HG02798 (cell line): Measurements from ENCODE around the gene TIMP2.
"Not testable (repeated sequence)": the region's sequence is repeated elsewhere in the genome, so short reads cannot be mapped to it uniquely, and the experiment has no call there.

Experiments
- ATAC-seq: cut with Tn5 transposase; IDR thresholded peaks from one replicate; pipeline ENCODE4 v1.9.1; 2021; ENCODE audit warnings: mild to moderate bottlenecking; ENCODE audit not compliant: unreplicated experiment, poor library complexity

Gene TIMP2

DNA sequence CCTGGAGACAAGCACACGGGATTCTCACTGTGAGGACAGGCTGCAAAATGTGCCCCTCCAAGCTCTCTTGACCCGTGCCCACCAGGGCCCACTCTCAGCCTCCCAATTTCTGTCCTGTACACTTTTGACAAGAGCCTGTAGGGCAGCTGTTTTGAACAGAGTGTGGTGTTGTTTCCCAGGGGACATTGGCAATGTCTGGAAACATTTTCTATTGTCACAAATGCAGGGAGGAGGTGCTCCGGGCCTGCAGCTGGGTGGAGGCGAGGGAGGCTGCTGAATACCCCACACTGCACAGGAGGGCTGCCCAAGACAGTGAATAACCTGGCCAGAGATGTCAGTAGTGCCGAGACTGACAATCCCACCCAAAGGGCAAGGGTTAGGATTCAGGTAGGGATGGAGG, 32.7 kb downstream of the TIMP2 start:
- ATAC-seq, result no peak

DNA sequence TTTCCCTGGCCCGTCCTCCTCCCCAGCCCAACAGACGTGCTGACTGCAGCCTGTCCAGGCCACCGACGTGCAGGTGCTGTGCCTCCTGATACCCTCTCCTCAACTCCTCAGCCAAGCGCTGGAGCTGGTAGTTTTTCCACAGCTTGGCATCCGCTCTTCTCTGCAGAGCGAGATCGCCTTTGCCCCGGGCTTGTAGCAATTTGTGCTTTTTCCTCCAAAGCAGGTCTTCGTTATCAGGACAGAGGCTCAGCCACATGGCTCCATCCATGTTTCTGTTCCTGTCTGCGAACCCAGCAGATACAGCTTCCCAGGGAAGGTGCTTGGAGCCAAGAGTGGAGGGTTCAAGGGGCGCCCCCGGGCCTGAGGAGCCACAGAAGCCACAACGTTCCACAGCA, 33.1 kb downstream of the TIMP2 start:
- no peak for ATAC-seq

DNA sequence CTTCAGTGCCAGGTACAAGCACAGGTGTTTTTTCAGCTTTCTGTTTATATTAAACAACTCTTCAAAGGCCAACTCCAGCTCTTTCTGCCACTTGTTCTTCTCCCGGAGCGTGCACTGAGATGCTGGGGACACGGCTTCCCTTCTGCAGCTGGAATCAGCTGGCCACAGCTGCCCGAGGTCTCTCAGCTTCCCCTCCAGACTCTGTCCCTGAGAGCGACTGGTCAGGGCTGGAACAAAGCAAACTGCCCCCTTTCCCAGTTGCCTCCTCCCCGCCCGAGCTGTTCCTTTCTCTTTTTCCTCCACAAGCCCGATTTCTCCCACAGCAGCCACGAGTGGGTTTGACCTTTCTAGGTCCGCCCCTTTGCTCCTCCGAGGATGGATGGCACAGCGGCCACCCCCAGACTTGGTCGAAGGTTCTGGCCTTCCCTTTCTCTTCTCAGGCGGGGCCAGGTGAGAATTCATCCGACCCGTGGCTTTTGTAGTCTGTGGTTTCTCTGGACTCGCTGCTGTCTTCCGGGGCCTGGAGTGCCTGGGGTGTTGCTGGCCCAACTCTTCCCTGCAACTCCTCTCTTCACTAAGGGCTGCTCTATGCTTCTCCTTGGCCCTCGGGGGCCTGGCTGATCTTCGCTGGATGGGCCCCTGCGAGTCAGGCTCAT, 33.7 kb downstream of the TIMP2 start:
- ATAC-seq, result no peak

DNA sequence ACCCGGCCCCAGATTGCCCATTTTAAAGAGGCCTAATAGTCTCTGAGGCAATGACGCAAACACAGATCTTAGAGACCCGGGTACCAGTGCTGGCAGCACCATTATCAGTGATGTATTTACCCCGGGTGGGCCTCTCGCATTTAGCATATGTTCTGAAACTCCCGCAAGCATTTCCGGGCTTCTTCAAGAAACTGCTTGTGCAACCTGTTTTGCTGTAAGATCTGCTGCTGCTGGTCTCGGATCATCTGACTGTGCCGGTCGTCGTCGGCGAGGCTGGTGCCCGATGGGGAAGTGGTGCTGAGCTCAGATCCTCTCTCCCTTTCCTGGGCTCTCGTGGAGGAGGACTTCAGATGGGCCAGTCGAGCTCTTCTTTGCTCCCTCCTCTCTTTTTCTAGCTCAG, 34.7 kb downstream of the TIMP2 start:
- ATAC-seq, result peak; percentile 36

DNA sequence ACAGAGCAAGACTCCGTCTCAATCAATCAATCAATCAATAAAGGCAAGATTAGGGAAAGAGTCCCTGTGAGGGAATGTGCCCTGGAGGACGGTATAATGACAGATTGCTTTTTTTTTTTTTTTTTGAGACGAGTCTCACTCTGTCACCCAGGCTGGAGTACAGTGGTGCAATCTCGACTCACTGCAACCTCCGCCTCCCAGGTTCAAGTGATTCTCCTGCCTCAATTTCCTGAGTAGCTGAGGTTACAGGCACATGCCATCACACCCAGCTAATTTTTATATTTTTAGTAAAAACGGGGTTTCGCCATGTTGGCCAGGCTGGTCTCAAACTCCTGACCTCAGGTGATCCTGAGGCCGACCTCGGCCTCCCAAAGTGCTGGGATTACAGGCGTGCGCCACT, 35.1 kb downstream of the TIMP2 start:
- not testable (repeated sequence) for ATAC-seq

DNA sequence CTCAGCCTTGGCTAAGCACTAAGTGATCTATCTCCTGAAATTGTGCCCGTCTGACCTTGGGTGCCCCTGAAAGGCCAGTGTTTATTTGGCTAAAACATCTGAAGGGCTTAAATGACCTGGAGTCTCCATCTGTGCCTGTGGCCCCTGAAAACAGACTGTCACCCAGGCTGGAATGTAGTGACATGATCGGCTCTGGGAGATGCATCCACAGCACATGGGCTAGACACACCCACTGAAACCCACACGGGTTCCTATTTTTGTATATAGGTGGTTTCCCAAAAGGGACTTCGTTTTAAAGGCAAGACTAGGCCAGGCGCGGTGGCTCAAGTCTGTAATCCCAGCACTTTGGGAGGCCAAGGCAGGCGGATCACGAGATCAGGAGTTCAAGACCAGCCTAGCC, 35.7 kb downstream of the TIMP2 start:
- peak; percentile 55 for ATAC-seq

DNA sequence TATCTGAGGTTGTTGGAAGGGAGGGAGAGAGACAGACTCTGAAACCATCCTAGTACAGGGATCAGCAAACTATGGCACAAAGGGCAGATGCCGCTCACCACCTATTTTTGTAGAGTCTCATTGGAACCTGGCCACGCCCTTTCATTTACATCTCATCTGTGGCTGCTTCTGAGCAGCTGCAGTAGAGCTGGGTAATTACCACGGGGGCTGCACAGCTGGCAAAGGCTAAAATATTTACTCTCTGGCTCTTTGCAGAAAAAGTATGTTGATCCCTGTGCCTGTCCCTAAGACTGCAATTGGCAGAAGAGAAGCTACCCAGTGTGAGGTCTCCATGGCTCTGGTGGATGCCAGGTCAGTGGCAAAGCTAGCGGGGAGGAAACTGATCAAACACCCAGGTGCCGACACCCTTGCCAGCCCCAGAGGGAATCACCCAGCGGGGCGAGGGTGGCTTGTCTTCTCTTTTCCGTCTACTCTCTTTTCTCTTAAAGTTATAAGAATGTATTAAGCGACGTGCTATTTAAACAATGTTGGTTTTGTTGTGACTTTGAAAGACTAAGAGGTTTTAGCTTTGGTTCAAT, 36.2 kb downstream of the TIMP2 start:
- ATAC-seq, result no peak

DNA sequence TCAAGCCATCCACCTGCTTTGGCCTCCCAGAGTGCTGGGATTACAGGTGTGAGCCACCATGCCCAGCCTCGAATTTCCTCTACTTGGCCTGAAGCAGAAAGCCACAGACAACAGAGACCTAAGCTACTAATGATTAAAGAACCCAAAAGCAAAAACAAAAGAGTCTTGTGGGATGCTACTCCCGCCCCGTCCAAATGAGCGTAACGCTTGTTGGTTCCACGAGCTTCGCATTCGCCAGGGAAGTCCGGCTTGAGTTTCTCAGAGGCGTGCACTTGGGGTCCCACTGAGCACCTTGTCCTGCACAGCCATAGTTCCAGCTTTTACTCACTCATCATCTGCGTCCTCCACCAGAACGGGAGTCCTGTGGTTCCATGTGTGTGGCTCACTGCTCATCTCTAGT, 38.2 kb downstream of the TIMP2 start:
- no peak for ATAC-seq

DNA sequence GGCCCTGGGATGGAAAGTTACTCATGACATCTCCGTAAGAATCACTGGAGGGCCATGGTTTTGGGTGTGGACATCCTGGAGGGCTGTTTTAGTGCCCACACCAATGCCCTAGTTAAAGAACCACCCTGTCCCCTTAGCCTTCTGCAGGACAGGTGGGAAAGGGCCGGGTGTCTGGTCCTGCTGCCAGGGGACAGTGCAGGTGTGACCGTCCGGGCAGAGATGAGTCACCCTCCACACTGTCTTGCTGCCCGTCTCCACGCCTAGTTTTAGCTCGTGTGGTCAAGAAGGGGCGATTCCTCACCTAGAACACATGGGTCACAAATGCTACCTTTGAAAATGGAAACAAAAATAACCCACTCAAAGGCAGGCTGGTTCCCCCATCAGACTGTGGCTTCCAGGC, 39.2 kb downstream of the TIMP2 start:
- ATAC-seq, result no peak

DNA sequence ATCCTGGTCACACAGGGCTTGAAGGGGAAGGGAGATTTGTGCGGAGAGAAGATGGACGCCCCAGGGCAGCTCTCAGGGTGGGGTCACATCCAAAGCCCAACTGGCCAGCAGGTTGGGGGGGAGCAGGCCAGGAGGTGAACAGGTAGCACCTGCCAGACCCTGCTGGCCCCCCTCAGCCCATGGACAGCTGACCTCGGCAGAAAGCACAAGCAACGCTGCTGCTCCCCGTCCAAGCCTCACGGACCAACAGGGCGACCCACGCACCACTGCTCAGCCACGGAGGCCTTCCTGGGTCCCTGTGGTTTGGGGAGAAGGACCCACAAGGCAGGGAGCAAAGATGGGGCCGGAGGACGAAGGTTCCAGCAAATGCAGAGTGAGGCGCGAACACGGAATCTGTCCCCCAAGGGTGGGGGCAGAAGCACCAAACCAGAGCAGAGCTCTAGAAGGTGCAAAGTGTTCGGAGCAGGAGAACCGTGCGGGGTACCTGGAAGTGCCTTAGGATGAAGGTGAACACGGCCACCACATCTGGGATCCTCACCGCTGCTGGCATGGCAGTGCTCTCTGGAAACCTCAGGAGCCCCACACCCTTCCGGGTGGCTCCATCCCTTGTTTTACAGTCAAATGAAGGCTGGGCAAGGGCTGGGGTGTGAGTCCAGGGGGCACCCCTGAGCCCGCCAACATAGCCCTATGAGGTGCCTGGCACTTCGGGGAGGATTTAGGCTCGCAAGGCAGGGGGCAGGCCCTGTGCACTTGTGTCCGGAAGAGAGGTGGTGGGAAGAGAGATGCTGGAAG, 40.1 kb downstream of the TIMP2 start:
- ATAC-seq, result no peak

DNA sequence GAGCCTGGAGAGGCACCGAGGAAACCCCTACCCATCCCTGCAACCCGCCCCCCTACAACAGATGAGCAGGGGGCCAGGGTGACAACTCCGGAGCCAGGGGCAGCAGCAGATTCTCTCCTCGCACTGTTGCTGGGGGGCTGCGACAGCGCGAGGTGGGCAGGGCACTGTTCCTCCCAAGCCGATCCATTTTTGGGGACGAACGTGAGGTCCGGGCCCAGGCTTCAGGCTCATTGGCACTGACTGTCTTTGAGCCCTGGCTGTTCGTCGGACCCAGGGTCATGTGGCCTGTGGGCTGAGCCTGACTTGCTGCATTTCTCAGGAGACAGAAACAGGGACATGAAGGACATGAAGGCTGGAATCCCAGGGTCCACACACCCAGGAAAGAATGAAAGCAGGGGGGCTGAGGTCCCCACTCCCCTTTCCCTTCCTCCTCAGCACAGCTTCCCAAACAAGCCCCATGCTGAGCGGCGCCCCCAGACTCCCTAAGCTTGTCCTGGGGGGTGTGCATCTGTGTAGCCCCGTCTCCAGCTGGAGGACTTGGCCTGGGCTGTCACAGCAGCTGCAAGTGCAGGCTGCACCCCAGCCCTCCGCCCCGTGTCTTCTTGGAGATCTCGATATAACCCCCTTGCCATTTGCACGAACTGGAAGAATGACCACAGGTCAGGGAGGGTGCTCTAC, 40.9 kb downstream of the TIMP2 start:
- no peak for ATAC-seq

DNA sequence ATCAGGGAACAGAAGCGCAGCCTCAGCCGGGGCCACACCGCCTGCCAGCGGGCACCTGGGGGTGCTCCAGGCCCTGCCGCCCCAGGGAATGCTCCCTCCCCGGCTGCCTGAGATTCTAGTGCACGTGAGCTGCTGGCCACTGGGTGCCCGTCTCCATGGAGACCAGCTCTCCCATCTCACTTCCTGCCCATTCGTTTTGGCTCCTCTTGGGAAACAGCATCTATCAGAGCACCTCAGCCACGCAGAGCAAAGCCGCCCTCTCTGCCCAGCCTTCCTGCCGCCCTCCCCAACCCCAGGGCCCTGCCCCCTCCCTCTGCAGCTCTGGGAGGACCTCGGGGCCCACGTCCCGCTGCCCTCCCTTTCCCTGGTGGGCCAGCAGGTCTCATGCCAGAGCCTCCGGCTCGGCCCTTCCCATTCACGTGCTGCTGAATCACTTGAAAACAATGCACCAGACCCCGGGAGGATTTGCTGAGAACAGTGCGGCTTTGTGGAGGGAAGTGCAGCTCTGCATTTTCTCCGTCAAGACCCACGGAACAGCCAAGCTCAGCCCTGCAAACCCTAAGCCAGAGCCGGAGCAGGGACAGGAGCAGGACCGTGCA, 41.6 kb downstream of the TIMP2 start:
- no peak for ATAC-seq

DNA sequence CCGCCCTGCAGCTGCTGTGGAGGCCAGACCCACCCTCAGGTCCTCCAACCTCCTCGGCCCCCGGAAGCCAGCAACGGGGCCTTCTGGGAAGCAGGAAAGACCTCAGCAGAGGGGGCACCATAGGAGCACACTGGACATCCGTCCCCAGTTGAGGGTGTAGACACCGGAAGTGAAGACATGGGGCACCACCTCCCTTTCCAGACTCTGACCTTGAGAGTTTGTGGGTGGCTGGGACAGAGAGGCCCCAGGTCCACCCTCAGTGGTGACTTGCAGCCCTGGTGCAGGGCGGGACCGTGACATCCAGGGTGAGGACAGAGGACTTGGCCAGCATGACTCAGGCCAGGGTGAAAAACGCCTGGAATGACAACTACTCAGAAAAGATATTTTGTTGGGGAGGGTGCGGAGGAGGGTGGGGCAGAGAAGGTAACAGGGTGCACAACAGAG, 42.1 kb downstream of the TIMP2 start:
- no peak for ATAC-seq

DNA sequence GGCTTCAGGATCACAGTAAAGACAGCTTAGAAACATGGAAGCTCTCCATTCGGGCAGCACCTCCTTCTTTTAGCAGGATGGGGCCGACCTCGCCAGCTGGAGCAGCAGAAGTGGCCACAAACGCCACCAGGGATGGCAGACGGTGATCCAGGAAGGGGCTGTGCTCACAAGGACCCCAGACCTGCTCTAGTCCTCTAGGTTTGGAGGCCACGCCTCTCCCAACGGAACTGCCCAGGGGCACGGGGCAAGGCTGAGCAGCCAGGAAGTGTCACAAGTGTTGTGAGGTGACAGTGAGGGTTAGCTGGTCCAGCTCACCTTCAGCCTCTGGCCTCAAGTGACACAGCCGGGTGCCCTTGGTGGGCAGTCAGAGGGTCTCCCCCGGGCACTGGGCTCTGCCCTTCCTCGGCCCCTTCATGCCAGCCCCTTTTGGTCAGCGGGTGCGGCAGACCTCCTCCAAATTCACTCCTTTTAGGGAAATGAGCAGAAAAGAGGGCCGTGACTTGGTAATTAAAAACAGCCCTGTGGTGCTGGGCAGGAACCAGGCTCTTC, 42.6 kb downstream of the TIMP2 start:
- ATAC-seq, result no peak

DNA sequence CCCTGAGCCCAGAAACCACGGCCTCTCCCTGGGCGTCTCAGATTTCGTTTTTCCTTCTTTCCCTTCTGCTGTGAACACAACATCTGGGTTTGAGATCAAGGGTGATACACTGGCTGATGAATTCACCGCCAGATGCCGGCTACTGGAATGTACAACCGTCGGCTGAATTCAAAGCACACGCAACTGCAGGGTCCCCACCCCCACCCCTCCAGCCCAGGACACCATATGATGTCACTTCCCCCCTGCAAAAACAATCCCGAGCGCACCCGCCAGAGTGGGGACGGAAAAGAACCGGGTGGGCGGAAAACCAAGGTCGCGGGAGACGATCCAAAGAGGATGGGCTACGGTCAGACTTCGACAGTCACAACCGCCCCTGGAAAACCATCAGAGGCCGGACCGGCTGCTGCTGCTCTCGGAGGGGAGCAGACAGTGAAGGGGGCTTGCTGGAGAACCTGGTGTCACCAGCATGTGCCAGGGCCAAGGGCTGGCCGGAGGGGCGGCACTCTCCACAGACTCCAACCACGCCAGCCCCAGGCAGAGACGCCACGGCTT, 45.5 kb downstream of the TIMP2 start:
- no peak for ATAC-seq

DNA sequence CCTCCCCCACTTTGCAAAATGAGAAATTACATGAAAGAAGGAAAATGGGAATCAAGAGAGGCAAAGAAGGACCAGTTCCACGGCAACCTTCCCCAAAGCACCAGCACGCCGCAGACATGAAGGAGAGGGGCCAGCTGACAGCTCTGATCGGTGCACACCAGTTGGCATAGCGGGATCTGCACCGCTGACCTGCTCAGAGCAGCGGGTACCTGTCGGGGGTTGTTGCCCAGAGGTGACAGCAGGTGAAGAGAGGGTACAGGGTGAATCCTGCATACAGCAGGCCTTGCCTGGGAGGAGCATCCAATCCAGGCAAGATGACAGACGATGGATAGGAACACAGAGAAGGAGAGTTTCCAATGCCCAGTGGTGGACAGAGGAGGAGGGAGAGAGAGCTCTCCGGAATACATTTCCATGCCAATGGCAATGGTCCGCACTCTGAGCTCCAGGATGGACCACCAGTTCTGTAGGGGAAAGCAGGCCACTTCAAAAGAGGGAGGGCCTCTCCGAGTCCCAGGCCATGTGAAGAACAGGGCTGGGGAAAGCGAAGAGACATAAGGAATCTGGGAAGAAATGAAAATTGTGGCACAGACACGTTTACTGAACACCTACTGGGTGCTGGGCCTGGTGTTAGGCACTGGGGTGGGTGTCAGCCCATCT, 46.2 kb downstream of the TIMP2 start:
- no peak for ATAC-seq

DNA sequence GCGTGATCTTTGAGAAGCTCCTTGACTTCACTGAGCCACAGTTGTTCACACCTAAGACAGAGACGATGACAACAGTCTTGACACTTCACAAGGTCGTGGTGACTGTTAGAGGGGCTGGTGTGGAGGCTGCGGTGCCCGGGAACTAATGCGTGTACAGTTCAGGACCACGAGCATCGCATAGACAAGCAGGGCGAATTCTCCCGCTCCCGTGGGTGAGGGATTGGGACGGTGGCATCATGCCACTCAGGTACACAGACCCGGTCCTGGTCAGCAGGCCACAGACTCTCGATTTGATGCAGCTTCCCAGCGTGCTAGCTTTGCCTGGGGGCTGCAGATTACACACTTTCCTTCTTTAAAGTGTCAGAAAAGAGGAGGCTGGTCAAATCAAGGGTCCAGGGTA, 46.9 kb downstream of the TIMP2 start:
- no peak for ATAC-seq

DNA sequence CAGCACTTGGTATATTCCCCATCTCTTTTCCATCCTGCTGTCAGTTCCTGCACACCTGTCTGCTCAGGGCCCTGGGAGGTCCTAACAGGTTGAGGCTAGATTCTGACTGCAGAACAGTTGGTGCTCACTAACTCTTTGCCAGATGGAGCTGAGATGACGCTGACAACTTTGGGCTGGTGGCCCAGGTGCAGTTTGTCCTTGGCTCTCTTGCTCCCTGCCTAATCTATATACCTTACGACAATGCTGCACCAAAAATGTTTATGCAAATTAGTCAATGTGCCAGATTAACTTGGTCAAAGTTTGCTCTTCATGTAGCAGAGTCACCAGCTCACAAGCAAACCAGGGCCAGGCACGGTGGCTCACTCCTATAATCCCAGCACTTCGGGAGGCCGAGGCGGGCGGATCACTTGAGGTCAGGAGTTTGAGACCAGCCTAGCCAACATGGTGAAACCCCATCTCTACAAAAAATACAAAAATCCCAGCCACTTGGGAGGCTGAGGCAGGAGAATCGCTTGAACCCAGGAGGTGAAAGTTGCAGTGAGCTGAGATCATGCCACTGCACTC, 48.2 kb downstream of the TIMP2 start:
- ATAC-seq, result not testable (repeated sequence)

DNA sequence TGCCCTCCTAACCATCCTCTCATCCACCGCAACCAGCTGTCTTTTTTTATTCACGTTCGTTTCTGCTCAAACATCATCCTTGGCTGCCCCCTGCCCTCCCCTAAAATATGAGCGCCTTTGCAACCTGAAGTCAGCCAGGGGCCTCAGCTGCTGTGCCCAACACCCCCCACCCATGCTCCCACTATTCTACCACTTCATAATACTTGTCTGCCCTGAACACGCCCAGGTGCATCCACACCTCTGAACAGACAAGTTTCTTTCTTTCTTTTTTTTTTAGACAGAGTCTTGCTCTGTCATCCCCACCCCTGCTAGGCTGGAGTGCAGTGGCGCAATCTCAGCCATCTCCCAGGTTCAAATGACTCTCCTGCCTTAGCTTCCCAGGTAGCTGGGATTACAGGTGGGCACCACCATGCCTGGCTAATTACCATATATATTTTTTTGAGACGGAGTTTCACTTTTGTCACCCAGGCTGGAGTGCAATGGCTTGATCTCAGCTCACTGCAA, 49.0 kb downstream of the TIMP2 start:
- ATAC-seq, result no peak
